ENCODE measurements around the gene DYNLT3.

The DYNLT3 gene

GRCh38 chrX:37879692-37880091 is 32.3 kb upstream of the DYNLT3 start:
- Histone ChIP-seq H3K79me2 (ENCODE audit: control insufficient read depth, low read length) (no peaks in the 10 kb centered on the region), H3K9me2 (replicated peaks; ENCODE audit: control insufficient read depth, low read length) (no peaks in the 10 kb centered on the region), H3K4me1 (ENCODE audit: control insufficient read depth, low read length) (no peaks in the 10 kb centered on the region), H3K27me3 (ENCODE audit: control insufficient read depth, low read length) (no peaks in the 10 kb centered on the region), H3K9me3 (ENCODE audit: control insufficient read depth, insufficient read depth, low read length) (no peaks in the 10 kb centered on the region), H3K4me2 (ENCODE audit: low read length) (no peak overlapping the region), H3K27ac (ENCODE audit: low read depth, low read length) (no peak overlapping the region), H4K20me1 (ENCODE audit: control insufficient read depth, insufficient read depth, low read depth, low read length) (no peaks in the 10 kb centered on the region), H3K4me3 (ENCODE audit: low read length) (no peak overlapping the region), H3F3A (ENCODE audit: control insufficient read depth, insufficient read depth) (no peaks in the 10 kb centered on the region), H3K36me3 (ENCODE audit: control insufficient read depth, low read length) (no peaks in the 10 kb centered on the region)
- TF ChIP-seq CTCF (IDR thresholded peaks at IDR 0.05; ENCODE audit: low read depth, low read length, poor library complexity, severe bottlenecking): no peak

GRCh38 chrX:37876716-37877115 is 29.3 kb upstream of the DYNLT3 start:
- H3K4me1 ChIP-seq (ENCODE audit: control insufficient read depth, low read length): no peaks in the 10 kb centered on the region
- no peaks in the 10 kb centered on the region for H4K20me1 ChIP-seq (ENCODE audit: control insufficient read depth, insufficient read depth, low read depth, low read length)
- no peak overlapping the region for H3K27ac ChIP-seq (ENCODE audit: low read depth, low read length)
- H3K36me3 ChIP-seq (ENCODE audit: control insufficient read depth, low read length): no peaks in the 10 kb centered on the region
- no peaks in the 10 kb centered on the region for H3F3A ChIP-seq (ENCODE audit: control insufficient read depth, insufficient read depth)
- no peaks in the 10 kb centered on the region for H3K27me3 ChIP-seq (ENCODE audit: control insufficient read depth, low read length)
- no peak overlapping the region for H3K4me3 ChIP-seq (ENCODE audit: low read length)
- TF ChIP-seq CTCF (IDR thresholded peaks at IDR 0.05; ENCODE audit: low read depth, low read length, poor library complexity, severe bottlenecking): no peak
- TF ChIP-seq EZH2phosphoT487 (IDR thresholded peaks at IDR 0.05; ENCODE audit: borderline replicate concordance, low read length): no peak
- no peaks in the 10 kb centered on the region for H3K9me3 ChIP-seq (ENCODE audit: control insufficient read depth, insufficient read depth, low read length)
- no peak overlapping the region for H3K4me2 ChIP-seq (ENCODE audit: low read length)
- no peaks in the 10 kb centered on the region for H3K9me2 ChIP-seq (replicated peaks; ENCODE audit: control insufficient read depth, low read length)
- no peaks in the 10 kb centered on the region for H3K79me2 ChIP-seq (ENCODE audit: control insufficient read depth, low read length)

GRCh38 chrX:37875675-37876074 is 28.3 kb upstream of the DYNLT3 start:
- no peak overlapping the region for H3K4me3 ChIP-seq (ENCODE audit: low read length)
- H3K79me2 ChIP-seq (ENCODE audit: control insufficient read depth, low read length): no peaks in the 10 kb centered on the region
- no peaks in the 10 kb centered on the region for H3K36me3 ChIP-seq (ENCODE audit: control insufficient read depth, low read length)
- H3K9me3 ChIP-seq (ENCODE audit: control insufficient read depth, insufficient read depth, low read length): no peaks in the 10 kb centered on the region
- no peaks in the 10 kb centered on the region for H4K20me1 ChIP-seq (ENCODE audit: control insufficient read depth, insufficient read depth, low read depth, low read length)
- H3F3A ChIP-seq (ENCODE audit: control insufficient read depth, insufficient read depth): no peaks in the 10 kb centered on the region
- no peak overlapping the region for H3K27ac ChIP-seq (ENCODE audit: low read depth, low read length)
- no peaks in the 10 kb centered on the region for H3K9me2 ChIP-seq (replicated peaks; ENCODE audit: control insufficient read depth, low read length)
- H3K4me1 ChIP-seq (ENCODE audit: control insufficient read depth, low read length): no peaks in the 10 kb centered on the region
- TF ChIP-seq CTCF (IDR thresholded peaks at IDR 0.05; ENCODE audit: low read depth, low read length, poor library complexity, severe bottlenecking): no peak
- TF ChIP-seq EZH2phosphoT487 (IDR thresholded peaks at IDR 0.05; ENCODE audit: borderline replicate concordance, low read length): no peak
- H3K27me3 ChIP-seq (ENCODE audit: control insufficient read depth, low read length): no peaks in the 10 kb centered on the region
- H3K4me2 ChIP-seq (ENCODE audit: low read length): no peak overlapping the region

- no peaks in the 10 kb centered on the region for H3K4me1 ChIP-seq (ENCODE audit: control insufficient read depth, low read length)
- H3K4me2 ChIP-seq (ENCODE audit: low read length): no peak overlapping the region
- no peaks in the 10 kb centered on the region for H3K9me3 ChIP-seq (ENCODE audit: control insufficient read depth, insufficient read depth, low read length)
- no peaks in the 10 kb centered on the region for H3K79me2 ChIP-seq (ENCODE audit: control insufficient read depth, low read length)
- H4K20me1 ChIP-seq (ENCODE audit: control insufficient read depth, insufficient read depth, low read depth, low read length): no peaks in the 10 kb centered on the region
- H3K27me3 ChIP-seq (ENCODE audit: control insufficient read depth, low read length): no peaks in the 10 kb centered on the region
- TF ChIP-seq CTCF (IDR thresholded peaks at IDR 0.05; ENCODE audit: low read depth, low read length, poor library complexity, severe bottlenecking) (no peak), EZH2phosphoT487 (IDR thresholded peaks at IDR 0.05; ENCODE audit: borderline replicate concordance, low read length) (no peak)
- H3K36me3 ChIP-seq (ENCODE audit: control insufficient read depth, low read length): no peaks in the 10 kb centered on the region
- no peaks in the 10 kb centered on the region for H3K9me2 ChIP-seq (replicated peaks; ENCODE audit: control insufficient read depth, low read length)
- H3K4me3 ChIP-seq (ENCODE audit: low read length): no peak overlapping the region
- no peak overlapping the region for H3K27ac ChIP-seq (ENCODE audit: low read depth, low read length)
- H3F3A ChIP-seq (ENCODE audit: control insufficient read depth, insufficient read depth): no peaks in the 10 kb centered on the region
These were observed 25.8 kb upstream of the DYNLT3 start for GRCh38 chrX:37873220-37873619.

Data from DOHH2 (cell line).